ENCODE data around the gene GH1. TPM values are rescaled to one million over a fixed set of nuclear protein-coding genes. Genes with fewer than 3 reads are reported as not detected.
"Not testable (repeated sequence)": the region's sequence is repeated elsewhere in the genome, so short reads cannot be mapped to it uniquely, and the experiment has no call there.

GH1 gene
- total and polyA plus RNA-seq, 8 donors, result not detected

- DNase-seq, result peak in 1 of 2 donors; percentile 65
- intact Hi-C loops (cut with DNase I; ENCODE audit: low total_unique reads); H3K9me3 ChIP-seq; H3K4me3 ChIP-seq; H3K4me1 ChIP-seq; H3K27me3 ChIP-seq; H3K36me3 ChIP-seq; H3K27ac ChIP-seq: not testable (repeated sequence)
- peak in 1 of 7 experiments; percentile 14 for TF ChIP-seq CTCF (IDR thresholded peaks at IDR 0.05)
- 20 to 36% (median 28%) methylated on average over 13 of the region's 13 CpGs for WGBS, 5 donors
These were observed 29.4 kb downstream of the GH1 start for GRCh38 chr17:63889026-63889848.

DNA sequence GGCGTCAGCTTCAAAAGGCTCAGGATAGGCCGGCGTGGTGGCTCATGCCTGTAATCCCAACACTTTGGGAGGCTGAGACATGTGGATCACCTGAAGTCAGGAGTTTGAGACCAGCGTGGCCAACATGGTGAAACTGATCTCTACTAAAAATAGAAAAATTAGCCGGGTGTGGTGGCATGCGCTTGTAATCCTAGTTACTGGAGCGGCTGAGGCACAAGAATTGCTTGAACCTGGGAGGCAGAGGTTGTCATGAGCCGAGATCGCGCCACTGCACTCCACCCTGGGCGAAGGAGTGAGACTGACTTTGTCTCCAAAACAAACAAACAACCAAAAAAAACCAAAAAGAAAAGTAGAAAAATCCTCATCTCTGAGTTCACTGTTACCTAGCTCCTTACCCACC lies 33.5 kb downstream of the GH1 start:
- WGBS, 5 donors, result 86 to 89% (median 88%) methylated on average over 8 to 11 of the region's 11 CpGs
- H3K4me1 ChIP-seq; H3K36me3 ChIP-seq; H3K9me3 ChIP-seq; DNase-seq; H3K4me3 ChIP-seq; intact Hi-C loops (cut with DNase I; ENCODE audit: low total_unique reads); H3K27ac ChIP-seq; H3K27me3 ChIP-seq: not testable (repeated sequence)

GRCh38 chr17:63882626-63883126 lies 36.0 kb downstream of the GH1 start:
- H3K9me3 ChIP-seq; H3K4me3 ChIP-seq; DNase-seq; intact Hi-C loops (cut with DNase I; ENCODE audit: low total_unique reads); H3K36me3 ChIP-seq; H3K4me1 ChIP-seq; H3K27ac ChIP-seq; H3K27me3 ChIP-seq: not testable (repeated sequence)
- 65 to 81% (median 79%) methylated on average over 9 of the region's 9 CpGs for WGBS, 5 donors

- intact Hi-C loops (cut with DNase I; ENCODE audit: low total_unique reads), result no loop called here
- Histone ChIP-seq H3K36me3 (no peaks in the 10 kb centered on the region), H3K4me1 (no peaks in the 10 kb centered on the region), H3K27ac (no peak within 1 kb of the TSS), H3K27me3 (peaks cover 0 to 3% (median 0%) of the 10 kb centered on the region in 3 donors), H3K9me3 (no peaks in the 10 kb centered on the region), H3K4me3 (no peak within 1 kb of the TSS)
- no peak for TF ChIP-seq POLR2A (IDR thresholded peaks at IDR 0.05)
- TF ChIP-seq CTCF (IDR thresholded peaks at IDR 0.05), result peak in 3 of 7 experiments; percentile 48 to 78 (median 68)
- WGBS, 5 donors, result 35 to 47% (median 38%) methylated on average over 11 to 15 of the region's 15 CpGs
- peak; percentile 55 to 73 for DNase-seq
These were observed 36.6 kb downstream of the GH1 start, which contains the start of gene GH2 for GRCh38 chr17:63881935-63882601. Gene GH2 (minus strand): TSS chr17:63881944. CDS start chr17:63881801, 143 bp downstream.

GRCh38 chr17:63881337-63881736 lies 37.3 kb downstream of the GH1 start:
- H3K4me1 ChIP-seq; H3K9me3 ChIP-seq; H3K27me3 ChIP-seq; intact Hi-C loops (cut with DNase I; ENCODE audit: low total_unique reads); H3K4me3 ChIP-seq; H3K27ac ChIP-seq; H3K36me3 ChIP-seq: not testable (repeated sequence)
- DNase-seq, result peak in 1 of 2 donors; percentile 21
- WGBS, 5 donors, result 44 to 59% (median 57%) methylated on average over 11 of the region's 11 CpGs

DNA sequence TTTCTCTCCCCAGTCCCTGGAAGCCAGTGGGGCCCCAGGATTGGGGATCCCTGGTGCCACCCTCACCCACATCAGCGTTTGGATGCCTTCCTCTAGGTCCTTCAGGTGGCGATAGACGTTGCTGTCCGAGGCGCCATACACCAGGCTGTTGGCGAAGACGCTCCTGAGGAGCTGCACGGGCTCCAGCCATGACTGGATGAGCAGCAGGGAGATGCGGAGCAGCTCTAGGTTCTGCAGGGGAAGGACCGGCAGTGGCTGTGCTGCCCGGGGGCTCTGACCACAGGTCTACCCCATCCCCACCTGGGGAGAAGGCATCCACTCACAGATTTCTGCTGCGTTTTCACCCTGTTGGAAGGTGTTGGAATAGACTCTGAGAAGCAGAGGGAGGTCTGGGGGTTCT lies 37.9 kb downstream of the GH1 start:
- intact Hi-C loops (cut with DNase I; ENCODE audit: low total_unique reads), result no loop called here
- Histone ChIP-seq H3K9me3 (no peaks in the 10 kb centered on the region), H3K27me3 (peaks cover 0 to 8% (median 0%) of the 10 kb centered on the region in 3 donors), H3K4me3 (no peak overlapping the region), H3K27ac (no peak overlapping the region), H3K36me3 (no peaks in the 10 kb centered on the region), H3K4me1 (no peaks in the 10 kb centered on the region)
- WGBS, 5 donors, result 69 to 85% (median 84%) methylated on average over 9 to 12 of the region's 12 CpGs
- TF ChIP-seq EP300 (IDR thresholded peaks at IDR 0.05) (no peak), POLR2AphosphoS5 (IDR thresholded peaks at IDR 0.05) (no peak), CTCF (IDR thresholded peaks at IDR 0.05) (no peak), POLR2A (IDR thresholded peaks at IDR 0.05) (no peak)
- no peak for DNase-seq

GRCh38 chr17:63878413-63878812 lies 40.2 kb downstream of the GH1 start:
- H3K27ac ChIP-seq; H3K9me3 ChIP-seq; H3K36me3 ChIP-seq; DNase-seq; H3K4me1 ChIP-seq; H3K27me3 ChIP-seq; H3K4me3 ChIP-seq; intact Hi-C loops (cut with DNase I; ENCODE audit: low total_unique reads): not testable (repeated sequence)
- WGBS, 5 donors, result 80 to 90% (median 86%) methylated on average over 9 of the region's 9 CpGs

- H3K9me3 ChIP-seq; H3K4me1 ChIP-seq; DNase-seq; H3K27me3 ChIP-seq; intact Hi-C loops (cut with DNase I; ENCODE audit: low total_unique reads); H3K4me3 ChIP-seq; H3K27ac ChIP-seq; H3K36me3 ChIP-seq: not testable (repeated sequence)
- 79 to 87% (median 83%) methylated on average over 6 of the region's 6 CpGs for WGBS, 5 donors
These were observed 43.9 kb downstream of the GH1 start for GRCh38 chr17:63874693-63875092.
